SK-N-SH (cell line): ENCODE measurements around the gene ZNF689. TPM values are rescaled to one million over a fixed set of nuclear protein-coding genes. Genes with fewer than 3 reads are reported as not detected.

Experiments
- CTCF ChIA-PET: fragments of 300-600, 350-600 bp; formaldehyde crosslinking; extraction: SDS; loops from one replicate; lab custom pipeline; 2021; lab: Yijun Ruan, JAX
- POLR2A ChIA-PET: fragments of 350-600 bp; sonication (Branson Sonifier 250); formaldehyde crosslinking; extraction: SDS; loops from one replicate; lab custom pipeline; 2020; ENCODE audit warnings: antibody characterized with exemption, inconsistent platforms; lab: Yijun Ruan, JAX
- DNase-seq: peaks from one replicate; pipeline ENCODE4 v3.0.0; 2012
- H2AFZ ChIP-seq: fragments of 200-600 bp; sonication (generic); 2 replicates; pipeline ENCODE4 v1.8.1; 2016; ENCODE audit warnings: antibody characterized with exemption, mild to moderate bottlenecking, low read depth
- H3F3A ChIP-seq: fragments of 200-600 bp; sonication (generic); replicated peaks from 2 replicates; pipeline ENCODE3; 2016; ENCODE audit warnings: antibody characterized with exemption, mild to moderate bottlenecking; ENCODE audit not compliant: insufficient read depth
- H3K27ac ChIP-seq, 2 experiments: fragments of 200-500 bp in 1 of 2; fragments of 200-600 bp in 1 of 2; sonication (Bioruptor generic) in 1 of 2; sonication (generic), shearing (Covaris generic) in 1 of 2; 2 replicates each; pipeline versions ENCODE4 v1.5.1 to v1.6.1; 2014 to 2016; ENCODE audit warnings: low read depth in 2 of 2, inconsistent platforms in 1 of 2, low read length in 1 of 2, mild to moderate bottlenecking in 1 of 2, mixed read lengths in 1 of 2
- H3K27me3 ChIP-seq: fragments of 200-600 bp; sonication (generic), shearing (Covaris generic); 2 replicates; pipeline ENCODE4 v1.6.1; 2016; ENCODE audit warnings: mixed run types; ENCODE audit not compliant: insufficient read depth
- H3K36me3 ChIP-seq, 2 experiments: fragments of 200-500 bp in 1 of 2; fragments of 200-600 bp in 1 of 2; sonication (Bioruptor generic) in 1 of 2; sonication (generic) in 1 of 2; replicated peaks in 1 of 2; 2 replicates each; pipeline versions ENCODE3 to v1.5.1; 2014 to 2016; ENCODE audit warnings: low read length in 1 of 2, mild to moderate bottlenecking in 1 of 2; ENCODE audit not compliant: insufficient read depth in 2 of 2, control insufficient read depth in 1 of 2
- H3K4me1 ChIP-seq, 2 experiments: fragments of 200-500 bp in 1 of 2; fragments of 200-600 bp in 1 of 2; sonication (Bioruptor generic) in 1 of 2; sonication (generic), shearing (Covaris generic) in 1 of 2; 2 replicates each; pipeline versions ENCODE4 v1.5.1 to v1.6.1; 2014 to 2016; ENCODE audit warnings: low read depth in 1 of 2, low read length in 1 of 2, mixed run types in 1 of 2; ENCODE audit not compliant: insufficient read depth in 2 of 2, control insufficient read depth in 1 of 2
- H3K4me2 ChIP-seq: fragments of 200-600 bp; sonication (generic), shearing (Covaris generic); 2 replicates; pipeline ENCODE4 v1.6.1; 2017; ENCODE audit warnings: mixed run types
- H3K4me3 ChIP-seq, 2 experiments: fragments of 200-500 bp in 1 of 2; fragments of 200-600 bp in 1 of 2; sonication (Bioruptor generic) in 1 of 2; sonication (generic), shearing (Covaris generic) in 1 of 2; 2 replicates each; pipeline versions ENCODE4 v1.5.1 to v1.8.1; 2014 to 2016; ENCODE audit warnings: low read depth in 2 of 2, inconsistent platforms in 1 of 2, low read length in 1 of 2, mild to moderate bottlenecking in 1 of 2, mixed read lengths in 1 of 2, moderate library complexity in 1 of 2
- H3K79me2 ChIP-seq: fragments of 200-600 bp; sonication (generic); 2 replicates; pipeline ENCODE4 v1.8.1; 2017; ENCODE audit warnings: mild to moderate bottlenecking; ENCODE audit not compliant: insufficient read depth
- H3K9ac ChIP-seq: fragments of 200-600 bp; sonication (generic); 2 replicates; pipeline ENCODE4 v1.6.1; 2017; ENCODE audit warnings: mixed run types
- H3K9me2 ChIP-seq: fragments of 200-600 bp; sonication (generic); 2 replicates; pipeline ENCODE4 v1.6.1; 2017; ENCODE audit warnings: mixed run types
- H3K9me3 ChIP-seq: fragments of 200-600 bp; sonication (generic); 2 replicates; pipeline ENCODE4 v1.6.1; 2017; ENCODE audit warnings: mixed run types, mild to moderate bottlenecking, moderate library complexity
- H4K20me1 ChIP-seq: fragments of 200-600 bp; sonication (generic); 2 replicates; pipeline ENCODE4 v1.6.1; 2017; ENCODE audit warnings: mild to moderate bottlenecking, mixed run types; ENCODE audit not compliant: insufficient read depth
- CTCF ChIP-seq: fragments of 200-600 bp; sonication (generic); IDR thresholded peaks from 2 replicates; pipeline ENCODE4 v1.6.1; 2017; ENCODE audit warnings: antibody characterized with exemption, mild to moderate bottlenecking, moderate library complexity
- FOSL2 ChIP-seq: IDR thresholded peaks from 2 replicates; pipeline ENCODE4 v1.4.0; 2012; ENCODE audit warnings: low read depth, mild to moderate bottlenecking, moderate library complexity, borderline replicate concordance
- FOXJ3 ChIP-seq: sonication (generic); formaldehyde crosslinking; IDR thresholded peaks from 2 replicates; pipeline ENCODE4 v1.5.1; 2020; ENCODE audit warnings: mild to moderate bottlenecking, missing genetic modification reagents
- MAX ChIP-seq: IDR thresholded peaks from 2 replicates; pipeline ENCODE4 v1.4.0; 2012; ENCODE audit warnings: low read depth
- MEF2A ChIP-seq: IDR thresholded peaks from 2 replicates; pipeline ENCODE4 v1.4.0; 2012; ENCODE audit warnings: low read depth, borderline replicate concordance
- MXI1 ChIP-seq: IDR thresholded peaks from 2 replicates; pipeline ENCODE4 v1.6.1; 2012; ENCODE audit warnings: mild to moderate bottlenecking, low read depth, low read length, improper control_type of control experiment
- NRF1 ChIP-seq: IDR thresholded peaks from 2 replicates; pipeline ENCODE4 v1.6.1; 2012; ENCODE audit warnings: low read depth, mild to moderate bottlenecking, low read length
- PBX3 ChIP-seq: IDR thresholded peaks from 2 replicates; pipeline ENCODE4; 2012
- RAD21 ChIP-seq: IDR thresholded peaks from 2 replicates; pipeline ENCODE4 v1.6.1; 2012; ENCODE audit warnings: mild to moderate bottlenecking, low read length
- RFX5 ChIP-seq: IDR thresholded peaks from 2 replicates; pipeline ENCODE4 v1.6.1; 2012; ENCODE audit warnings: mild to moderate bottlenecking, improper control_type of control experiment, low read length
- RXRA ChIP-seq: IDR thresholded peaks from 2 replicates; pipeline ENCODE4 v1.4.0; 2012; ENCODE audit warnings: low read depth, mild to moderate bottlenecking, borderline replicate concordance
- SMC3 ChIP-seq: IDR thresholded peaks from 2 replicates; pipeline ENCODE4 v1.6.1; 2012; ENCODE audit warnings: low read depth, low read length, improper control_type of control experiment
- TAF1 ChIP-seq: IDR thresholded peaks from 2 replicates; pipeline ENCODE4 v1.6.1; 2012; ENCODE audit warnings: low read depth, mild to moderate bottlenecking, low read length, moderate library complexity, borderline replicate concordance
- TEAD4 ChIP-seq: IDR thresholded peaks from 2 replicates; pipeline ENCODE4 v1.4.0; 2012; ENCODE audit warnings: mild to moderate bottlenecking, borderline replicate concordance; ENCODE audit not compliant: insufficient read depth
- USF1 ChIP-seq: IDR thresholded peaks from 2 replicates; pipeline ENCODE4 v1.4.0; 2012; ENCODE audit warnings: low read depth, borderline replicate concordance
- USF2 ChIP-seq: fragments of 150-350 bp; IDR thresholded peaks from 2 replicates; pipeline ENCODE4 v1.6.1; 2017; ENCODE audit warnings: antibody characterized with exemption, low read length, low read depth, borderline replicate concordance
- ZBTB33 ChIP-seq: IDR thresholded peaks from 2 replicates; pipeline ENCODE4 v1.4.0; 2012; ENCODE audit warnings: low read depth, borderline replicate concordance
- WGBS: methylation state at CpG from one replicate; pipeline ENCODE4 v1.1.6; 2017; ENCODE audit warnings: low lambda C conversion rate; 5-methylcytosine and 5-hydroxymethylcytosine counted together
- polyA plus RNA-seq, 3 experiments: library from polyadenylated mRNA; depleted of rRNA; stranded (reverse); fragments of >200 nt; gene quantifications; 2 replicates each; pipeline ENCODE4 v1.2.3, GENCODE V29; 2012

The ZNF689 gene
- polyA plus RNA-seq, 1 of the 3 experiments (the other 2 are of a cell fraction), result 2.9 TPM

- H2AFZ ChIP-seq, result no peak overlapping the region
- H3F3A ChIP-seq, result peaks cover 5% of the 10 kb centered on the region
- no peaks in the 10 kb centered on the region for H3K36me3 ChIP-seq
- peaks cover 0 to 7% of the 10 kb centered on the region in 2 experiments; a peak in 1 of 4 replicates for H3K4me1 ChIP-seq
- H3K79me2 ChIP-seq, result no peaks in the 10 kb centered on the region; the same call in 1 of the 2 replicates
- H3K27ac ChIP-seq, result no peak overlapping the region
- H3K27me3 ChIP-seq, result no peaks in the 10 kb centered on the region
- WGBS, result 63% methylated on average over 8 of the region's 8 CpGs
- TF ChIP-seq FOXJ3 (CRISPR knock-in tag) (no peak), CTCF (no peak), RFX5 (no peak), USF1 (no peak), TAF1 (no peak), TEAD4 (no peak), MEF2A (no peak), MAX (no peak)
- ChIA-PET POLR2A (interaction anchor here (1.3 to 1.5 kb wide), 2 partner anchors 9 to 30 kb away, joined by 3 to 4 read pairs; no protein-coding TSS in a partner anchor), CTCF (interaction anchor here (1.1 to 1.8 kb wide), 4 partner anchors 15 to 136 kb away, joined by 3 to 7 read pairs (median 4); partner anchors contain the start of genes DCTPP1 and ZNF747)
- no peak for DNase-seq
- no peaks in the 10 kb centered on the region for H3K9me2 ChIP-seq
- H3K9me3 ChIP-seq, result no peaks in the 10 kb centered on the region
- no peak overlapping the region for H3K4me2 ChIP-seq
- H4K20me1 ChIP-seq, result no peaks in the 10 kb centered on the region
- H3K9ac ChIP-seq, result no peak overlapping the region
- H3K4me3 ChIP-seq, result no peak overlapping the region
Observed at GRCh38 chr16:30565984-30566383, 44.2 kb downstream of the ZNF689 start.

GRCh38 chr16:30565526-30565925, 44.7 kb downstream of the ZNF689 start:
- WGBS, result 65% methylated on average over 7 of the region's 7 CpGs
- no peak overlapping the region for H3K27ac ChIP-seq
- peaks cover 2% of the 10 kb centered on the region for H3F3A ChIP-seq
- H3K79me2 ChIP-seq, result no peaks in the 10 kb centered on the region
- DNase-seq, result no peak
- CTCF ChIA-PET, result interaction anchor here (1.1 to 1.8 kb wide), 4 partner anchors 16 to 135 kb away, joined by 3 to 7 read pairs (median 4); partner anchors contain the start of genes DCTPP1 and ZNF747
- no peaks in the 10 kb centered on the region for H3K9me3 ChIP-seq
- H3K4me1 ChIP-seq, result peaks cover 0 to 6% of the 10 kb centered on the region in 2 experiments; a peak in 1 of 4 replicates
- H4K20me1 ChIP-seq, result no peaks in the 10 kb centered on the region
- H3K9me2 ChIP-seq, result no peaks in the 10 kb centered on the region
- no peak overlapping the region for H3K4me2 ChIP-seq
- no peaks in the 10 kb centered on the region for H3K27me3 ChIP-seq
- H3K36me3 ChIP-seq, result no peaks in the 10 kb centered on the region
- no peak overlapping the region for H3K4me3 ChIP-seq
- H3K9ac ChIP-seq, result no peak overlapping the region
- POLR2A ChIA-PET, result interaction anchor here (1.3 to 1.5 kb wide), 2 partner anchors 8 to 29 kb away, joined by 3 to 4 read pairs; no protein-coding TSS in a partner anchor
- H2AFZ ChIP-seq, result no peak overlapping the region
- TF ChIP-seq MXI1 (no peak), FOXJ3 (CRISPR knock-in tag) (no peak), SMC3 (no peak), NRF1 (no peak), USF2 (no peak), RXRA (no peak), RAD21 (no peak), ZBTB33 (no peak), RFX5 (no peak), CTCF (no peak), FOSL2 (no peak), PBX3 (no peak)
